Astrocyte of the spinal cord (primary cell): ENCODE measurements around the gene ELK4.

Experiments used
- DNase-seq: peaks from one replicate; pipeline ENCODE4 v3.0.0; 2011; ENCODE audit warnings: low read depth, low spot score
- H3K4me3 ChIP-seq: 2 replicates; pipeline ENCODE4 v1.5.1; 2011; ENCODE audit warnings: low read depth, mild to moderate bottlenecking, low read length, moderate library complexity
- in situ Hi-C: cut with HindIII; loops from 2 replicates; pipeline ENCODE4 v1.10.0; 2017; ENCODE audit warnings: low sequenced_read_pairs
- TF ChIP-seq, protein P1 (sequence below): IDR thresholded peaks from 2 replicates; pipeline ENCODE4 v1.5.1; 2012; ENCODE audit warnings: low read depth, mild to moderate bottlenecking, low read length, inconsistent platforms

Gene ELK4

DNA sequence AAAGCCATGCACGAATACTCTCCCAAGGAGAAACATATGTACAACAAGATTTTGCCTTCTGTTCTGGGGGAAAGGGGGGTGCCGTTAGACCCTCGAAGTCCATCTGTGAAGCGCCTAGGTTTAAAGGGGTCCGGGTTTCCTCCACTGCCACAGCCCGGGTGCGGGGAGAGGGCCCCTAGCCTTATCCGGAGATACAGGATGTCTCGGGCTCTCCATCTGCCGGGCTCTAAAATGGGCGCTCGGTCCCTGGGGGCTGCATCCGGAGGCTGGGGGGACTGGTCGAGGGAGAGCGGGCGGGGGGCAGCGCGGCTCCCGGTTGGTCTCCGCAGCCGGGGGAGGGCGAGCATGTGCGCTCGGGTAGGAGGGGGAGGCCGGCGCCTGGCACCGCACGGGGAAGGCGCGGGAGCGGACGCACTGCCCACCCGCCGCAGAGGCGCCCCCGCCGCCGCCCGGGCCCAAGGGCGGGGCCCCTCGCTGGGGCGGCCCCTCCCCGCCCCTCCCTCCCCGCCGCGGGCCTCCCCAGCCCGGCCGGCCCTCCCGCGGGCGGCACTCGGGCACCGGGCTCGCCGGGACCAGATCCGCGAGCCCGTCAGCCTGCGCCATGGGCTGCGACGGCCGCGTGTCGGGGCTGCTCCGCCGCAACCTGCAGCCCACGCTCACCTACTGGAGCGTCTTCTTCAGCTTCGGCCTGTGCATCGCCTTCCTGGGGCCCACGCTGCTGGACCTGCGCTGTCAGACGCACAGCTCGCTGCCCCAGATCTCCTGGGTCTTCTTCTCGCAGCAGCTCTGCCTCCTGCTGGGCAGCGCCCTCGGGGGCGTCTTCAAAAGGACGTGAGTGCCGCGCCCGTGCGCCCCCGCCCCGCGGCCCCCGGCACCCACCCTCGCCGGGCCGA lies 63.1 kb downstream of the ELK4 start:
- TF ChIP-seq, protein P1, sequence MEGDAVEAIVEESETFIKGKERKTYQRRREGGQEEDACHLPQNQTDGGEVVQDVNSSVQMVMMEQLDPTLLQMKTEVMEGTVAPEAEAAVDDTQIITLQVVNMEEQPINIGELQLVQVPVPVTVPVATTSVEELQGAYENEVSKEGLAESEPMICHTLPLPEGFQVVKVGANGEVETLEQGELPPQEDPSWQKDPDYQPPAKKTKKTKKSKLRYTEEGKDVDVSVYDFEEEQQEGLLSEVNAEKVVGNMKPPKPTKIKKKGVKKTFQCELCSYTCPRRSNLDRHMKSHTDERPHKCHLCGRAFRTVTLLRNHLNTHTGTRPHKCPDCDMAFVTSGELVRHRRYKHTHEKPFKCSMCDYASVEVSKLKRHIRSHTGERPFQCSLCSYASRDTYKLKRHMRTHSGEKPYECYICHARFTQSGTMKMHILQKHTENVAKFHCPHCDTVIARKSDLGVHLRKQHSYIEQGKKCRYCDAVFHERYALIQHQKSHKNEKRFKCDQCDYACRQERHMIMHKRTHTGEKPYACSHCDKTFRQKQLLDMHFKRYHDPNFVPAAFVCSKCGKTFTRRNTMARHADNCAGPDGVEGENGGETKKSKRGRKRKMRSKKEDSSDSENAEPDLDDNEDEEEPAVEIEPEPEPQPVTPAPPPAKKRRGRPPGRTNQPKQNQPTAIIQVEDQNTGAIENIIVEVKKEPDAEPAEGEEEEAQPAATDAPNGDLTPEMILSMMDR = no peak
- no peak for DNase-seq
- in situ Hi-C loops = no loop called here
- no peak overlapping the region for H3K4me3 ChIP-seq

DNA sequence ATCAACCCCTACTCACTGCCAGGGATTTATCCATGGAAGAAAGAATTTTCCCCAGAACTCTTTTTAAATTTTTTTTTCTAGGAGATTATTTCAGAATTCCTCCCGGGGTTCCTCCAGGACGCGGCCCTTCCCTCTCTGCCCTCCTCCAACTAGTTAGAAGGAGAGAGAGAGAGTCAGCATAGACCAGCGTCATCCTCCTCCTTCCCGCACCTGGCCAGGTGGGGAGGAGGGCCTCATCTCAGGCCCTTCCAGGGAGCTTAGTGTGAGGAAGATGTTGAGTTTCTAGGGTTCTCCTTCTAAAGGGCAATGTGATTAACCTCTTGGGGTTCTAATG lies 63.7 kb downstream of the ELK4 start:
- no peak for DNase-seq
- H3K4me3 ChIP-seq = no peak overlapping the region
- in situ Hi-C loops = no loop called here
- TF ChIP-seq, protein P1 = no peak

GRCh38 chr1:205567716-205568115 lies 64.1 kb downstream of the ELK4 start:
- no peak for DNase-seq
- in situ Hi-C loops = no loop called here
- H3K4me3 ChIP-seq = no peak overlapping the region
- TF ChIP-seq, protein P1 = no peak

DNA sequence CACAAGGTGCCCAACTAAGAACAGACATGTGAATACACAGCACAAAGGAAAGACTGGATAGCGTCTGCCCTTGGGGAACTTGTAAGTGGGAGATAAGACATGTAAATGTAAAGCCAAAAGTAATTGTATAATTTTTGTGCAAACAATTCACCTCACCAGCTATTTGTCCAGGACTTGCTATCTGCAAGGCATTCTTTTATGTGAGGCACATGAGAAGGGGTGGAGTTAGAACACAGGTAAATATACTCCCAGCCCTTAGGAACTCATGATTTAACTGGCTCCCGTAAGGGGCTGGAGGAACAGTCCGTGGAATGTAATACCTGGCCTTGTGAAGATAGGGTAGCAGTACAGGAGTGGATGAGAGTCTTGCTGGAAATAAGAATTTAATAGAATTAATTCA lies 66.0 kb downstream of the ELK4 start:
- DNase-seq = no peak
- in situ Hi-C loops = no loop called here
- TF ChIP-seq, protein P1 = no peak
- H3K4me3 ChIP-seq = no peak overlapping the region

DNA sequence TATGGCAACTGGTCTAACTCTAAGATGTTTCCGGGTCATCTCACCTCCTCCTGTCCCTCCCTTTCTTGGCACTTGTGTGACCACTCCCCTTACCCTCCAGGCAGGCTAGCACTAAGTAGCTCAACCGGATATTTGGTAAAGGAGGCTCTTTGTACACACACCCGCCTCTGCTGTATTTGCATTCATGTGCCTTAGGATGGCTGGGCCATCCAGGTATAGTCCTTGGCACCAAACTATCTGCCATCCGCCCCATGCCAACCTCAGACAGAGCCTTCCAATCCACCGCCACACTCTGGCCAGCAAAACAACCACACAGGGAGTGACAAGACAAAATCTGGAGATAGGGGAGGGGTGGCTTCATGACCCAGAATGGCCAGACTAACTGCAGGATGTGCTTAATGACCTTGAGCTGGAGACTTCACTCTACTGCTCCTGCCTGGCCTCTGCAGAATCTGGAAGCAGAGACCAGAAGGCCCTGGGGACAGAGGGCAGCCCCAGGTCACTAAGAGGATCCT lies 67.8 kb downstream of the ELK4 start:
- DNase-seq = no peak
- in situ Hi-C loops = no loop called here
- H3K4me3 ChIP-seq = no peak overlapping the region
- TF ChIP-seq, protein P1 = no peak

- H3K4me3 ChIP-seq = no peak overlapping the region
- DNase-seq = no peak
- TF ChIP-seq, protein P1 = no peak
- in situ Hi-C loops = no loop called here
Observed at GRCh38 chr1:205561501-205562203, 70.2 kb downstream of the ELK4 start.
